Pancreas (tissue), 10 donors: ENCODE data around the gene MADCAM1. TPM values are rescaled to one million over a fixed set of nuclear protein-coding genes. Genes with fewer than 3 reads are reported as not detected.
A peak's percentile ranks its signal among the peaks of the same experiment; 100 is the strongest.

Experiments
- ATAC-seq, 4 donors: fragments of 200-7000 bp; cut with Tn5 transposase; one replicate each; pipeline versions ENCODE4 v1.8.0 to v1.9.1; 2020; ENCODE audit warnings: mild to moderate bottlenecking in 4 of 4, moderate library complexity in 4 of 4
- DNase-seq, 6 donors: peaks; one replicate each; pipeline ENCODE4 v3.0.0-alpha.2; 2020
- FAIRE-seq: peaks from 2 replicates; lab custom pipeline; 2012; peaks lifted over from hg19 to GRCh38; lab: Jason Lieb, UNC
- H3K27ac ChIP-seq, 4 donors: fragments of 200-600 bp; sonication (generic); 1 replicate in 3 of 4; 2 replicates in 1 of 4; pipeline versions ENCODE4 v1.5.0 to v1.8.0; 2020
- H3K27me3 ChIP-seq, 4 donors: fragments of 200-600 bp; one replicate each; pipeline ENCODE4 v1.8.0; 2021
- H3K36me3 ChIP-seq, 3 donors: fragments of 200-600 bp; sonication (generic) in 1 of 3; one replicate each; pipeline versions ENCODE4 v1.5.0 to v1.8.0; 2020 to 2021
- H3K4me1 ChIP-seq, 3 donors: fragments of 200-600 bp; one replicate each; pipeline ENCODE4 v1.8.0; 2021
- H3K4me3 ChIP-seq, 4 donors: fragments of 200-600 bp; sonication (generic) in 2 of 4; one replicate each; pipeline versions ENCODE4 v1.5.0 to v1.8.0; 2020 to 2021
- H3K9me3 ChIP-seq, 4 donors: fragments of 200-600 bp; one replicate each; pipeline ENCODE4 v1.8.0; 2021
- WGBS, 2 donors: extraction: QIAGEN DNeasy Blood & Tissue Kit; methylation state at CpG; one replicate each; pipeline ENCODE4 v1.1.7; 2013; 5-methylcytosine and 5-hydroxymethylcytosine counted together
- intact Hi-C, 3 donors: fragments of 100-400 bp; cut with DNase I; formaldehyde crosslinking; loops; one replicate each; pipeline versions ENCODE4 v1.11.1 to v1.14.2; 2022
- polyA plus RNA-seq, 2 donors: library from polyadenylated mRNA; stranded (reverse); fragments of 200-250 nt; gene quantifications; one replicate each; pipeline ENCODE4 v1.2.3, GENCODE V29; 2013
- total RNA-seq, 6 donors: library from RNA; stranded (reverse); fragmentation: NEBNext Ultra II Directional in 4 of 6; extraction: Animal tissue kit (Norgen Biotek cat#: 25700) in 4 of 6; gene quantifications; one replicate each; pipeline versions ENCODE4 v1.2.1 to v1.2.4, GENCODE V29; 2021 to 2023
- TF ChIP-seq, protein P1 (sequence below), 4 donors: fragments of 200-600 bp; sonication (generic) in 3 of 4; IDR thresholded peaks; one replicate each; pipeline versions ENCODE4 v1.5.0 to v1.8.0; 2021; ENCODE audit warnings: antibody characterized with exemption in 4 of 4
- donor health status: healthy with polysubstance abuse.
- donor health status: DM: no; HTN: no; CAD: no; lungs with moderate emphysema.
- donor health status: DM: no; HTN: no; CAD: no.
- donor health status: control.
- donor health status: control.
- donor health status: Bipolar disorder and iron deficiency.
- donor health status: DM: yes; HTN: yes; CAD: no.
- donor health status: DM: no; HTN: no; CAD: no.
- donor health status: DM: no; HTN: no; CAD: no.
- donor health status: DM: yes; HTN: yes; CAD: no.

MADCAM1 gene
- total and polyA plus RNA-seq, 8 donors: 0.66 to 7.5 (median 1.8) TPM

DNA sequence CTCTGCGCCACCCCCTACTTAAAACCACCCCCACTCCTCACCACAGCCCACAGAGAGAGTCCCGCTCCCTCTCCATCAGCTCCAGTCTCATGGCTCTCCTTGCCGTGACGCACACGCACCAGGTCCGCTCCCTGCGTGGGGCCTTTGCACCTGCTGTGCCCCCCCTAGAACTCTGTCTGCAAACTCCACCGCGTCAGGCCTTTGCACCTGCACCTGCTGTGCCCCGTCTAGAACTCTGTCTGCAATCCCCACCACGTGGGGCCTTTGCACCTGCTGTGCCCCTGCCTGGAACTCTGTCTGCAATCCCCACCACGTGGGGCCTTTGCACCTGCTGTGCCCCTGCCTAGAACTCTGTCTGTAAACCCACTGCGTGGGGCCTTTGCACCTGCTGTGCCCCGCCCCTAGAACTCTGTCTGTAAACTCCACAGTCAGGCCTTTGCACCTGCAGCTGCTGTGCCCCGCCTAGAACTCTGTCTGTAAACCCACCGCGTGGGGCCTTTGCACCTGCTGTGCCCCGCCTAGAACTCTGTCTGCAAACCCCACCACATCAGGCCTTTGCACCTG lies 39.7 kb upstream of the MADCAM1 start:
- TF ChIP-seq, protein P1, sequence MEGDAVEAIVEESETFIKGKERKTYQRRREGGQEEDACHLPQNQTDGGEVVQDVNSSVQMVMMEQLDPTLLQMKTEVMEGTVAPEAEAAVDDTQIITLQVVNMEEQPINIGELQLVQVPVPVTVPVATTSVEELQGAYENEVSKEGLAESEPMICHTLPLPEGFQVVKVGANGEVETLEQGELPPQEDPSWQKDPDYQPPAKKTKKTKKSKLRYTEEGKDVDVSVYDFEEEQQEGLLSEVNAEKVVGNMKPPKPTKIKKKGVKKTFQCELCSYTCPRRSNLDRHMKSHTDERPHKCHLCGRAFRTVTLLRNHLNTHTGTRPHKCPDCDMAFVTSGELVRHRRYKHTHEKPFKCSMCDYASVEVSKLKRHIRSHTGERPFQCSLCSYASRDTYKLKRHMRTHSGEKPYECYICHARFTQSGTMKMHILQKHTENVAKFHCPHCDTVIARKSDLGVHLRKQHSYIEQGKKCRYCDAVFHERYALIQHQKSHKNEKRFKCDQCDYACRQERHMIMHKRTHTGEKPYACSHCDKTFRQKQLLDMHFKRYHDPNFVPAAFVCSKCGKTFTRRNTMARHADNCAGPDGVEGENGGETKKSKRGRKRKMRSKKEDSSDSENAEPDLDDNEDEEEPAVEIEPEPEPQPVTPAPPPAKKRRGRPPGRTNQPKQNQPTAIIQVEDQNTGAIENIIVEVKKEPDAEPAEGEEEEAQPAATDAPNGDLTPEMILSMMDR (IDR thresholded peaks at IDR 0.05): no peak
- ATAC-seq: no peak
- Histone ChIP-seq H3K27ac (no peak overlapping the region), H3K4me1 (no peaks in the 10 kb centered on the region), H3K4me3 (no peak overlapping the region), H3K9me3 (no peaks in the 10 kb centered on the region), H3K27me3 (no peaks in the 10 kb centered on the region), H3K36me3 (no peaks in the 10 kb centered on the region)
- 90% methylated on average over 18 of the region's 18 CpGs for WGBS, 2 donors
- peak in 1 of 6 donors; percentile 53 for DNase-seq
- FAIRE-seq: no peak
- intact Hi-C loops: no loop called here

DNA sequence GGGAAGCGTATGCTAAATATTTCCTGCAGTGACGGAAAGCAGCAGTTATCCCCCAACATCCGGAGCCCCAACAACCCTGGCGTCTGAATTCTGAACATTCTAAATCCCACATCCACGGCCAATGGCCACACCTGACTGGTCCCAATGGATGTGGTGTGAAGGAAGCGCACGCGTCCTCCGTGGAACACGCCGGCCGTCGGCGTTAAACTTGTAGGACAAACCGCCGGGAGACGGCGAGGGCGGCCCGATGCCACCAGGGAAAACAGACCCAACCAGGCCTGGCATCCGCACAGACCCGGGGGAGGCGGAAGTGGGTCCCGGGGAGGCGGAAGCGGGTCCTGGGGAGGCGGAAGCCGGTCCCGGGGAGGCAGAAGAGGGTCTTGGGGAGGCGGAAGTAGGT lies 38.6 kb upstream of the MADCAM1 start:
- FAIRE-seq (no peak), ATAC-seq (no peak), DNase-seq (peak in 2 of 6 donors; percentile 40 to 75)
- Histone ChIP-seq H3K27me3 (no peaks in the 10 kb centered on the region), H3K9me3 (no peaks in the 10 kb centered on the region), H3K4me1 (no peaks in the 10 kb centered on the region), H3K36me3 (no peaks in the 10 kb centered on the region), H3K27ac (no peak overlapping the region), H3K4me3 (no peak overlapping the region)
- TF ChIP-seq, protein P1 (IDR thresholded peaks at IDR 0.05): no peak
- intact Hi-C loops: no loop called here
- 95 to 97% methylated on average over 30 of the region's 30 CpGs for WGBS, 2 donors

DNA sequence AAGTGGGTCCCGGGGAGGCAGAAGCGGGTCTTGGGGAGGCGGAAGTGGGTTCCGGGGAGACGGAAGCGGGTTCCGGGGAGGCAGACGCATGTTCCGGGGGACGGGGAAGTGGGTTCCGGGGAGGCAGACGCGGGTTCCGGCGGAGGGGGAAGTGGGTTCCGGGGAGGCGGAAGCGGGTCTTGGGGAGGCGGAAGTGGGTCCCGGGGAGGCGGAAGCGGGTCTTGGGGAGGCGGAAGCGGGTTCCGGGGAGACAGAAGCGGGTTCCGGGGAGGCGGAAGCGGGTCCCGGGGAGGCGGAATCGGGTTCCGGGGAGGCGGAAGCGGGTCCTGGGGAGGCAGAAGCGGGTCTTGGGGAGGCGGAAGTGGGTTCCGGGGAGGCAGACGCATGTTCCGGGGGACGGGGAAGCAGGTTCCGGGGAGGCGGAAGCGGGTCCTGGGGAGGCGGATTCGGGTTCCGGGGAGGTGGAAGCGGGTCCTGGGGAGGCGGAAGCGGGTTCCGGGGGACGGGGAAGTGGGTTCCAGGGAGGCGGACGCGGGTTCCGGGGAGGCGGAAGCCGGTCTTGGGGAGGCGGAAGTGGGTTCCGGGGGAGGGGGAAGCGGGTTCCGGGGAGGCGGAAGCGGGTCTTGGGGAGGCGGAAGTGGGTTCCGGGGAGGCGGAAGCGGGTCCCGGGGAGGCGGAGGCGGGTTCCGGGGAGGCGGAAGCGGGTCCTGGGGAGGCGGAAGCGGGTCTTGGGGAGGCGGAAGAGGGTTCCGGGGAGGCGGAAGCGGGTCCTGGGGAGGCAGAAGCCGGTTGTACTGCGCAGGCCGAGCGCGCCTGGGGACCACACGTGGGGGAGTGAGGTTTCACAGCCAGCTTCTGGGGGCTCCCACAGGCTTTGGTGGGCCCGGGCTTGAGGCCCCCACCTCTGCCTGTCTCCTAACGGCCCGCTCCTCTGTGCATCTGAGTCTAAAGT lies 37.9 kb upstream of the MADCAM1 start:
- ATAC-seq (no peak), DNase-seq (peak in 2 of 6 donors; percentile 53 to 68), FAIRE-seq (no peak)
- H3K27ac ChIP-seq: no peak overlapping the region
- no peaks in the 10 kb centered on the region for H3K27me3 ChIP-seq
- no peaks in the 10 kb centered on the region for H3K36me3 ChIP-seq
- 94 to 98% methylated on average over 71 to 89 of the region's 89 CpGs for WGBS, 2 donors
- no peaks in the 10 kb centered on the region for H3K4me1 ChIP-seq
- intact Hi-C loops: no loop called here
- no peaks in the 10 kb centered on the region for H3K9me3 ChIP-seq
- H3K4me3 ChIP-seq: no peak overlapping the region
- TF ChIP-seq, protein P1 (IDR thresholded peaks at IDR 0.05): no peak

DNA sequence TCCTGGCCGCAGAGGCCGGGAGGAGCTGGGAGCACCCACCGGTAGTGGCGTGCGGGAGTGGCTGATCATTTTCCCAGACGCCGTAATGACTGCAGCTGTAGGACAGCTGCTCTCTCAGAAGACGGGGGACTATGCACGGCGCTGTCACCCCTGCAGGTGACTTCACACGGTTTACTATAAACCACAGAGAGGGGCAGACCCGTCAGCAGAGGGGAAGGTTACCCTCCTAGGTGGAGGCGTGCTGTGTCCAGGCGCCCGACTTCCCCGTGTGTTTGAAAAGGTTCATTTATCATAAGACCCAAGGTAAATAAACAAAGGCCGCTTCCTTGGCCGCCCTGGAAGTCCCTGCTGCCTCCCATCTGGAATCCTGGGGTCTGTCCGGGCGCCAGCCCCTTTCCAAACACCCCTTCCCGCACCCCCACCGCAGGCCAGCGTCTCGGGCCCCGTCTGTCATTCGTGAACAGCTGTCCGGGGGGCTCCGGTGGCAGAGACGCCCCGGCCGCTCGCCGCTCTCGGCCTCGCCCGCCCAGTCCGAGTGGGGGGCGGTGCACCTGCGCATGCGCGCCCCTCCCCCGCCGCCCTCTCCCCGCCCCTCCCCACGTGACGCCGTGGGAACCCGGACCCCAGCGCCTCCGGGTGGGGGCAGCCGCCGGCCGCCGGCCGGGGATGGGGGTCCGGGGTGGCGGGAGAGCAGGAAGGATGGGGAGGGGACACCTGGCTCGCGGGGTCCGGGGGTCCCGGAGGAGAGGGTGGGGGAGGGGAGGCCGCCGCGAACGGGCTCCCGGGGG lies 36.4 kb upstream of the MADCAM1 start:
- DNase-seq (peak; percentile 72 to 96 (median 87)), ATAC-seq (peak; percentile 66 to 79 (median 74)), FAIRE-seq (no peak)
- Histone ChIP-seq H3K27ac (peak overlapping the region; percentile 89 to 96 (median 92)), H3K4me3 (peak overlapping the region; percentile 62 to 90 (median 74)), H3K27me3 (no peaks in the 10 kb centered on the region), H3K9me3 (no peaks in the 10 kb centered on the region), H3K4me1 (no peaks in the 10 kb centered on the region), H3K36me3 (no peaks in the 10 kb centered on the region)
- intact Hi-C loops: no loop called here
- WGBS, 2 donors: 1 to 2% methylated on average over 34 to 66 of the region's 66 CpGs
- TF ChIP-seq, protein P1 (IDR thresholded peaks at IDR 0.05): no peak
